HepG2 (cell line): ENCODE data around the gene KDM6B. TPM values are rescaled to one million over a fixed set of nuclear protein-coding genes. Genes with fewer than 3 reads are reported as not detected.

Experiments used
- E2F2 ChIP-seq: sonication (generic); formaldehyde crosslinking; IDR thresholded peaks from 2 replicates; pipeline ENCODE4 v1.4.0; 2020; ENCODE audit warnings: missing genetic modification reagents, borderline replicate concordance
- FOXP1 ChIP-seq, 2 experiments: fragments of 450-650 bp in 1 of 2; IDR thresholded peaks; 2 replicates each; pipeline ENCODE4 v1.6.1; 2017 to 2018; ENCODE audit warnings: antibody characterized with exemption in 1 of 2
- GZF1 ChIP-seq: sonication (generic); formaldehyde crosslinking; IDR thresholded peaks from 2 replicates; pipeline ENCODE4 v1.5.1; 2020; ENCODE audit warnings: mild to moderate bottlenecking, missing genetic modification reagents
- HDAC1 ChIP-seq: sonication (generic); formaldehyde crosslinking; IDR thresholded peaks from 2 replicates; pipeline ENCODE4 v1.5.1; 2020; ENCODE audit warnings: mild to moderate bottlenecking, missing genetic modification reagents
- HMG20B ChIP-seq: conservative IDR thresholded peaks from 2 replicates; pipeline ENCODE4 v1.6.1; 2016; ENCODE audit warnings: missing genetic modification reagents, missing compliant biosample characterization
- HNF4A ChIP-seq: sonication (generic); formaldehyde crosslinking; IDR thresholded peaks from 2 replicates; pipeline ENCODE4 v1.4.0; 2020; ENCODE audit warnings: missing genetic modification reagents
- MAF1 ChIP-seq: sonication (generic); formaldehyde crosslinking; IDR thresholded peaks from 2 replicates; pipeline ENCODE4 v1.5.0; 2020; ENCODE audit warnings: missing genetic modification reagents, borderline replicate concordance
- MED13 ChIP-seq: sonication (generic); formaldehyde crosslinking; IDR thresholded peaks from 2 replicates; pipeline ENCODE4 v1.5.0; 2020; ENCODE audit warnings: missing genetic modification reagents
- NFATC3 ChIP-seq: sonication (generic); formaldehyde crosslinking; IDR thresholded peaks from 2 replicates; pipeline ENCODE4 v1.5.1; 2020; ENCODE audit warnings: mild to moderate bottlenecking, missing genetic modification reagents
- SMAD3 ChIP-seq: sonication (generic); formaldehyde crosslinking; IDR thresholded peaks from 2 replicates; pipeline ENCODE4 v1.4.0; 2020; ENCODE audit warnings: missing genetic modification reagents
- ZNF264 ChIP-seq: sonication (generic); formaldehyde crosslinking; IDR thresholded peaks from 2 replicates; pipeline ENCODE4 v1.4.0; 2020; ENCODE audit warnings: missing genetic modification reagents
- ZNF296 ChIP-seq: sonication (generic); formaldehyde crosslinking; conservative IDR thresholded peaks from 2 replicates; pipeline ENCODE4 v1.5.0; 2020; ENCODE audit warnings: mild to moderate bottlenecking, missing genetic modification reagents
- ZNF770 ChIP-seq: sonication (generic); formaldehyde crosslinking; IDR thresholded peaks from 2 replicates; pipeline ENCODE4 v1.5.0; 2020; ENCODE audit warnings: mild to moderate bottlenecking, missing genetic modification reagents
- ZNF891 ChIP-seq: sonication (generic); formaldehyde crosslinking; IDR thresholded peaks from 2 replicates; pipeline ENCODE4 v1.5.0; 2020; ENCODE audit warnings: mild to moderate bottlenecking, missing genetic modification reagents
- polyA plus RNA-seq, 8 experiments: library from polyadenylated mRNA; depleted of rRNA in 3 of 8; stranded (reverse) in 7 of 8; unstranded in 1 of 8; fragments of >200 nt; fragmentation: Illumina TruSeq in 4 of 8; extraction: Trizol in 4 of 8; gene quantifications; 2 replicates each; pipeline versions ENCODE4 v1.2.1 to v1.2.3, GENCODE V29; 2011 to 2016; ENCODE audit warnings: low read depth in 4 of 8, missing spikeins in 1 of 8, mixed read lengths in 1 of 8; ENCODE audit not compliant: insufficient read depth in 1 of 8
- total RNA-seq, 5 experiments: library from RNA; depleted of rRNA; stranded (reverse); fragments of >200 nt; fragmentation: Illumina TruSeq; extraction: Trizol; gene quantifications; 2 replicates each; pipeline ENCODE4 v1.2.3, GENCODE V29; 2016; ENCODE audit warnings: low read depth in 1 of 5
- TF ChIP-seq, protein P1 (sequence below): sonication (generic); formaldehyde crosslinking; IDR thresholded peaks from 2 replicates; pipeline ENCODE4 v1.4.0; 2020; ENCODE audit warnings: mild to moderate bottlenecking, missing genetic modification reagents
- TF ChIP-seq, protein P2 (sequence below): sonication (generic); formaldehyde crosslinking; IDR thresholded peaks from 2 replicates; pipeline ENCODE4 v1.5.0; 2020; ENCODE audit warnings: missing genetic modification reagents
- TF ChIP-seq, protein P3 (sequence below): conservative IDR thresholded peaks from 2 replicates; pipeline ENCODE4 v1.6.1; 2018; ENCODE audit warnings: missing genetic modification reagents

KDM6B gene
- total and polyA plus RNA-seq, 2 of the 13 experiments (the other 11 are each of a cell fraction or from before 2014, with no cell fraction given) = 1.3 to 2.1 TPM

GRCh38 chr17:7841915-7842379, 7.9 kb downstream of the KDM6B start (continued):
- TF ChIP-seq, protein P1, sequence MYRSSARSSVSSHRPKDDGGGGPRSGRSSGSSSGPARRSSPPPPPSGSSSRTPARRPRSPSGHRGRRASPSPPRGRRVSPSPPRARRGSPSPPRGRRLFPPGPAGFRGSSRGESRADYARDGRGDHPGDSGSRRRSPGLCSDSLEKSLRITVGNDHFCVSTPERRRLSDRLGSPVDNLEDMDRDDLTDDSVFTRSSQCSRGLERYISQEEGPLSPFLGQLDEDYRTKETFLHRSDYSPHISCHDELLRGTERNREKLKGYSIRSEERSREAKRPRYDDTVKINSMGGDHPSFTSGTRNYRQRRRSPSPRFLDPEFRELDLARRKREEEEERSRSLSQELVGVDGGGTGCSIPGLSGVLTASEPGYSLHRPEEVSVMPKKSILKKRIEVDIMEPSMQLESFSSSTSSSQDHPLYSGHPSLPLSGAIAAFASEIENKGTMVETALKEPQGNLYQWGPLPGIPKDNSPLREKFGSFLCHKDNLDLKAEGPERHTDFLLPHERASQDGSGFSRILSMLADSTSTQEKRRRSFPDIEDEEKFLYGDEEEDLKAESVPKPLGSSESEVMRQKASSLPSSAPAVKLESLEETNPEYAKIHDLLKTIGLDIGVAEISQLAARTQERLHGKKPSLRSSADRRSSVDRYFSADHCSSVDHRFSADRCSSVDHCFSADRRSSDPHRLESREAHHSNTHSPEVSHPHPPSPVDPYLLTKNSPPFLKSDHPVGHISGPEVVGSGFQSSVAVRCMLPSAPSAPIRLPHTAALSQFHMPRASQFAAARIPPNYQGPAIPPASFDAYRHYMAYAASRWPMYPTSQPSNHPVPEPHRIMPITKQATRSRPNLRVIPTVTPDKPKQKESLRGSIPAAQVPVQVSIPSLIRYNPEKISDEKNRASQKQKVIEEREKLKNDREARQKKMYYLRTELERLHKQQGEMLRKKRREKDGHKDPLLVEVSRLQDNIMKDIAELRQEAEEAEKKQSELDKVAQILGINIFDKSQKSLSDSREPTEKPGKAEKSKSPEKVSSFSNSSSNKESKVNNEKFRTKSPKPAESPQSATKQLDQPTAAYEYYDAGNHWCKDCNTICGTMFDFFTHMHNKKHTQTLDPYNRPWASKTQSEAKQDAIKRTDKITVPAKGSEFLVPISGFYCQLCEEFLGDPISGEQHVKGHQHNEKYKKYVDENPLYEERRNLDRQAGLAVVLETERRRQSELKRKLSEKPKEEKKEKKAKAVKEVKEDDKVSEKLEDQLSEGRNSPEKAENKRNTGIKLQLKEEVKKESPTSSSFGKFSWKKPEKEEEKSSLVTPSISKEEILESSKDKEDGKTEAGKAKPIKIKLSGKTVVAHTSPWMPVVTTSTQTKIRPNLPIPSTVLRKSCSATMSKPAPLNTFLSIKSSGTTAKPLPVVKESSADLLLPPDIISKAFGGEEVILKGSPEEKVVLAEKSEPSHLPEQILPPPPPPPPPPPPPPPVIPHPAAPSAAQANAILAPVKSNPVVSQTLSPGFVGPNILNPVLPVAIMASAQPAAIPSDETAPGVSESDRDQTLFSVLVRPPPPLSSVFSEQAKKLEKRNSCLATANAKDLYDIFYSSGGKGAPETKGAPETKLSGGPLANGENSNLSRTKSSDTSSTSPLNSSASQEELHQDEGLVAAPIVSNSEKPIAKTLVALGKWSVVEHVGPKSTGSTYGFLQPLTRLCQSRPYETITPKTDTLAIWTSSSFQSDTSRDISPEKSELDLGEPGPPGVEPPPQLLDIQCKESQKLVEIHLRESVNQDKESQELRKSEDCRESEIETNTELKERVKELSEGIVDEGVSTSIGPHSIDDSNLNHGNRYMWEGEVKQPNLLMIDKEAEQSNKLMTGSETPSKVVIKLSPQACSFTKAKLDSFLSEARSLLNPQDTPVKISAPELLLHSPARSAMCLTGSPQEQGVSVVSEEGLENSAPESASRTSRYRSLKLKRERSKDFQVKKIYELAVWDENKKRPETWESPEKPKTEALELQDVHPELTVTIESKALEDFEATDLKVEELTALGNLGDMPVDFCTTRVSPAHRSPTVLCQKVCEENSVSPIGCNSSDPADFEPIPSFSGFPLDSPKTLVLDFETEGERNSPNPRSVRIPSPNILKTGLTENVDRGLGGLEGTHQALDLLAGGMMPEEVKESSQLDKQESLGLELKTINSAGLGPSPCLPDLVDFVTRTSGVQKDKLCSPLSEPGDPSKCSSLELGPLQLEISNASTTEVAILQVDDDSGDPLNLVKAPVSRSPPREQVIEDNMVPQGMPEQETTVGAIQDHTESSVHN (CRISPR knock-in tag) = no peak
- TF ChIP-seq, protein P2, sequence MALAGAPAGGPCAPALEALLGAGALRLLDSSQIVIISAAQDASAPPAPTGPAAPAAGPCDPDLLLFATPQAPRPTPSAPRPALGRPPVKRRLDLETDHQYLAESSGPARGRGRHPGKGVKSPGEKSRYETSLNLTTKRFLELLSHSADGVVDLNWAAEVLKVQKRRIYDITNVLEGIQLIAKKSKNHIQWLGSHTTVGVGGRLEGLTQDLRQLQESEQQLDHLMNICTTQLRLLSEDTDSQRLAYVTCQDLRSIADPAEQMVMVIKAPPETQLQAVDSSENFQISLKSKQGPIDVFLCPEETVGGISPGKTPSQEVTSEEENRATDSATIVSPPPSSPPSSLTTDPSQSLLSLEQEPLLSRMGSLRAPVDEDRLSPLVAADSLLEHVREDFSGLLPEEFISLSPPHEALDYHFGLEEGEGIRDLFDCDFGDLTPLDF (CRISPR knock-in tag) = no peak
- TF ChIP-seq NFATC3 (CRISPR knock-in tag) = no peak
- TF ChIP-seq HNF4A = peak; percentile 53
- TF ChIP-seq ZNF296 (CRISPR knock-in tag) = no peak
- peak; percentile 24; the same call in 1 of the 2 replicates for TF ChIP-seq HDAC1 (CRISPR knock-in tag)
- no peak for TF ChIP-seq HMG20B (CRISPR knock-in tag)
- TF ChIP-seq MAF1 (CRISPR knock-in tag) = no peak
- TF ChIP-seq SMAD3 = no peak
- no peak for TF ChIP-seq FOXP1 (IDR thresholded peaks at IDR 0.05)
- no peak for TF ChIP-seq FOXP1 (CRISPR knock-in tag; IDR thresholded peaks at IDR 0.05)
- TF ChIP-seq ZNF264 (CRISPR knock-in tag) = no peak
- peak; percentile 32; the same call in 1 of the 2 replicates for TF ChIP-seq MED13
- TF ChIP-seq, protein P3, sequence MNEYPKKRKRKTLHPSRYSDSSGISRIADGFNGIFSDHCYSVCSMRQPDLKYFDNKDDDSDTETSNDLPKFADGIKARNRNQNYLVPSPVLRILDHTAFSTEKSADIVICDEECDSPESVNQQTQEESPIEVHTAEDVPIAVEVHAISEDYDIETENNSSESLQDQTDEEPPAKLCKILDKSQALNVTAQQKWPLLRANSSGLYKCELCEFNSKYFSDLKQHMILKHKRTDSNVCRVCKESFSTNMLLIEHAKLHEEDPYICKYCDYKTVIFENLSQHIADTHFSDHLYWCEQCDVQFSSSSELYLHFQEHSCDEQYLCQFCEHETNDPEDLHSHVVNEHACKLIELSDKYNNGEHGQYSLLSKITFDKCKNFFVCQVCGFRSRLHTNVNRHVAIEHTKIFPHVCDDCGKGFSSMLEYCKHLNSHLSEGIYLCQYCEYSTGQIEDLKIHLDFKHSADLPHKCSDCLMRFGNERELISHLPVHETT (CRISPR knock-in tag) = no peak
- no peak for TF ChIP-seq ZNF770 (CRISPR knock-in tag)
- peak; percentile 57 for TF ChIP-seq ZNF891 (CRISPR knock-in tag)
- no peak for TF ChIP-seq E2F2 (CRISPR knock-in tag)
- TF ChIP-seq GZF1 (CRISPR knock-in tag) = no peak
